ENCODE data around the gene UBTF.

The UBTF gene

DNA sequence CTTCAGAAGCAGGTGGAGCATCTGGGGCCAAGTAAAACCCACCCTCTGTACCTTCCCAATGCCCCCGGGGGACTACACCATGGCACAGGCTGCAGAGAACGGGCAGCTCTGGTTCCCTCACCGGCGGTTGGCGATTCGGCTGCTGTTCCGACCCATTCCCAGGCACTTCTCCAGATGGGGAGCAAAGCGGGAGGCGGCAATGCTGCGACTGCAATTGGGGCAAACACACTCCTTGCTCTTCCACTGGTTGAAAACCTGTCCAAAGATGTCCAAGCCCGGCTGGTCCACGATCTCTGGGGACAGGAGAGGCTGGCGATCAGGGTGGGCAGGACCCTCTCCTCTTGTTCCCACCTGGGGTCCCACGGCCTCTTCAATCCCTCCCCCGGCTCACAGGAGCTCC, 22.4 kb downstream of the UBTF start:
- DNase-seq: no peak

DNA sequence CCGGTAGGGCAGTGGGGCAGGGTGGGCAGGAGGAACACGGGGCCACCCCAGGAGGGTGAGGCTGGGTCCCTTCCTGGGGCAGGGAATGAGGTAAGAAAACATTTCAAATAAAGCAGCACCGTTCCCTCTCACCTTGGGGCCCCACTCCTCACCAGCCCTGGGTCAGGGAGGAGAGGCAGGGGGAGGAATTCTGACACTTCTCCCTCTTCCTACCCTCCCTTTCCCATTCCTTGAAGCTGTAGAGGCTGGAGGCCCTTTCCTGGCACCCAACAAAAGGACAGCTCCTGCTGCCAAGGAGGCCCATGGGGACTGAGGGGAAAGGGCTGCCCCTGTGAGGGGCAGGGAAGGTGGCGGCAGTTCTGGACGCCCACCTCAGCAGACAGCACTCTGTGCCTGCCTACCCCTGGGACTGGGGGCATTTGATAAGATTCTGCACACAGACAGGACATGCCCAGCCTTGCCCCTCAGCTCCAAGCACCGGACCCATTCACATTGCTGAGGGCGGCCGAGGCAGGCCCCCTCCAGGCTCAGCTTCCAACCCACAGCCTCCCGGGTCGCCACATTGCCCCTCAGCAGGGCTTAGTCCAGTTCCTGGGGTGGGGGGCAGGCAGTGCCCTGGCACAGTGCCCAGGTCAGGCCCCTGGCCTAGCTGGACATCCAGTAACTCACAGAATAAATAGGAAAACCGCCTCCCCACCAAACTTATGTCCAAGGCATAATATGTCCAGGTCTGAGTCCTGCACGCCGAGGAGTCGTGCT, 26.0 kb downstream of the UBTF start:
- no peak for DNase-seq

DNA sequence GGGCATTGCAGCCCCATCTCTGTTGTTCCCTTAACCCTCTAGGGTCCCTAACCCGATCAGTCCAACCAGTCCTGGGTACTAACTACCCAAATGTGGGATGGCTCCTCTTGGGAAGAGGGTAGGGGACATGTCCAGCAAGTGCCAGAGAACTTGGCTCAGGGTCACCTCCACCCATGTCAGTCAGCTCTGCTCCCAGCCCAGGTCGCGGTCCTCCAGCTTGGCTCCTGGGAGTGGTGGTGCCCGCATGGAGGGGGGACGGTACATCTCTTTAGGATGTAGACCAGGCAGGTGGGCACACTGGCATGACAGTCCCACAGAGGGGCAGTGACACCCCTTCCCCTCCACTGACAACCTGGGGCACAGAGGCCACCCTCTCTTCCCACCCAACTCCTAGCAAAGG, 26.7 kb downstream of the UBTF start:
- DNase-seq: no peak

DNA sequence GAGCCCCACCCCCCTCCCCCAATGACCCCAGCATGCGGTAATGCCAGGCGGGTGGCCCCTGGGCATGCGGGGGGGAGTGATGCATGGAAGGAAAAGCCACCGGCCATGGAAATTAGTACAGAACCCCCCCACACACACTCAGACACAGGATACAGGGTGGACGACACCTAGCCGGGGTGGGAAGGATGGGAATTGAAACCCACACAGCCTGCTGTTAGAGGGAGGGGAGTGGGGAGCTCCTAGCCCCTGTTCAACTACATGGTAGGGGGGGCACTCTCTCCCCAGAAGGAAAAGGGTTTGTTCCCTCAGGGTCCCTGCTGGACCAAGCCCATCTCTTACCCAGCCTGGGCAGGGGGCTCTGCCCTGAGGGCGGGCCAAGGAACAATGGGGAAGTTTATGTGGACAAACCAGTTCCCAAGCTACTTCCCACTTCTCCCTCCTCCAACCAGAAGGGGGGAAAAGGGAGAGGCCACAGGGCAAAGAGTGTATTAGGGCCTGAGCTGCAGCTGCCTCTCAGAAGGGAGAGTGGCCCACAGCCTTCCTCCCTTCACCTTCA, 27.5 kb downstream of the UBTF start:
- DNase-seq: no peak

DNA sequence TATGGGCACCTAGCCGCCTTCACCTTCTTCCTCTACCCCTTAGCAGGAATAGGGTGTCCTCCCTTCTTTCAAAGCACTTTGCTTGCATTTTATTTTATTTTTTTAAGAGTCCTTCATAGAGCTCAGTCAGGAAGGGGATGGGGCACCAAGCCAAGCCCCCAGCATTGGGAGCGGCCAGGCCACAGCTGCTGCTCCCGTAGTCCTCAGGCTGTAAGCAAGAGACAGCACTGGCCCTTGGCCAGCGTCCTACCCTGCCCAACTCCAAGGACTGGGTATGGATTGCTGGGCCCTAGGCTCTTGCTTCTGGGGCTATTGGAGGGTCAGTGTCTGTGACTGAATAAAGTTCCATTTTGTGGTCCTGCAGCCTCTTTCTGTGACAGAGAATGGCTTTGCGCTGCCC, 28.1 kb downstream of the UBTF start:
- DNase-seq: no peak

DNA sequence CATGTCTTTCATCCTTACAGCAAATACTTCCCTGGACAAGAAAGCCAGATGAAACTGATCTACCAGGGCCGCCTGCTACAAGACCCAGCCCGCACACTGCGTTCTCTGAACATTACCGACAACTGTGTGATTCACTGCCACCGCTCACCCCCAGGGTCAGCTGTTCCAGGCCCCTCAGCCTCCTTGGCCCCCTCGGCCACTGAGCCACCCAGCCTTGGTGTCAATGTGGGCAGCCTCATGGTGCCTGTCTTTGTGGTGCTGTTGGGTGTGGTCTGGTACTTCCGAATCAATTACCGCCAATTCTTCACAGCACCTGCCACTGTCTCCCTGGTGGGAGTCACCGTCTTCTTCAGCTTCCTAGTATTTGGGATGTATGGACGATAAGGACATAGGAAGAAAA, 29.0 kb downstream of the UBTF start:
- no peak for DNase-seq

DNA sequence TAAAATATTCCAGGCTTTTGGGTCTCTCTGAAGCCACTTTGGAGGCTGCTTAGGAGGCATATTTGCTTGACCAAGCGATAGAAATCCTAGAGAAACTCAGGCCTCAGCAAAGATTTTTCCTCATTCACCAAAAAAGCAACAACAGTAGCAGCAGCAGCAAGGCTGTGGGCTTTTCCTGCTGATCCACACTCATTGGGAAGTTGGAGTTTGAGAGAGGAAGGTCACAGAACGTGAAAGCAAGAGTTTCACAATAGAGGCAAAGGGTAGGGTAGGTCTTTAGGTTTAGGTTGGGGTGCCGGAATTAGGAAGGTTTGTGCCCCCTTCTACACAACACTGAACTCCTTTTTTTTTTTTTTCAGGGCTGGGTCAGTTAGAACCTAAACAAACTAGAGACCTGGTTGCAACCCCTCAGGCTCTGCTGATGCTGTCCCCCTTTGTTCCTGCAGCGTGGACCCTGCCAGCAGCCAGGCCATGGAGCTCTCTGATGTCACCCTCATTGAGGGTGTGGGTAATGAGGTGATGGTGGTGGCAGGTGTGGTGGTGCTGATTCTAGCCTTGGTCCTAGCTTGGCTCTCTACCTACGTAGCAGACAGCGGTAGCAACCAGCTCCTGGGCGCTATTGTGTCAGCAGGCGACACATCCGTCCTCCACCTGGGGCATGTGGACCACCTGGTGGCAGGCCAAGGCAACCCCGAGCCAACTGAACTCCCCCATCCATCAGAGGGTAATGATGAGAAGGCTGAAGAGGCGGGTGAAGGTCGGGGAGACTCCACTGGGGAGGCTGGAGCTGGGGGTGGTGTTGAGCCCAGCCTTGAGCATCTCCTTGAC, 30.7 kb downstream of the UBTF start:
- DNase-seq: no peak

DNA sequence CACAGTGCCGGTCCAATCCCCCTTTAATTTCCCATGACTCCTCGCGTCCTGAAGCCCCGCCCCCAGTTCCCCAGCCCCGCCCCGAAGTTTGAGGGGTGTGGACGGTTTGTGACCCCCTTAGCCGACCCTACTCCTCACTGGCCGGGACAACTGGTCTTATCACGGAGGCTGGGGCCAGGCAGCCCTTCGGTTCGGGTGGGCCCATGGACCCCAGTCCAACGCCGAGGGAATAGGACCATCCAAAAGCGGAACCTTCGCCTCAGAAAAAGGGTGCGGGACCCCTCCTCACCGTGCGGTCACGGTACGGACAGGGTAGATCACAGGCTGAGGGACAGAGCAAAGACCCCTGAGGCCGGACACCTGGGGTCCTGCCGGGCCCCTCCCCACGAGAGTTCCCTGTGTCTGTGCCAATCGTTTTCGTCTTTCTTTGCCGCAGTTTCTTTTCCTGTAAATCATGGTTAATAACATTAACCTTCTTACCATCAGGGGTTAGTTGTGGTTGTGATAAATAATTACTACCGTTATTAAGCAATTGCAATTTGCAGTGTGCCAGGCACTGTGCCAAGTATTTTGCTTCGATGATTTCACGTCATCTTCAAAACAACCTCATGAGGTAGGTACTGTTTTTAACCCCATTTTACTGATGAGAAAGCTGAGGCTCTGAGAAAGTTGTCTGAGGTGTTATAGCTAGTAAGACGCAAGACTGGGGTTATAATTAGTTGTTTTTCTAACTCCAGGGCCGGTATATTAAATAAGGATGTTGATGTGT, 32.2 kb downstream of the UBTF start:
- DNase-seq: peak in 3 of 5 donors; percentile 23 to 38 (median 31)

DNA sequence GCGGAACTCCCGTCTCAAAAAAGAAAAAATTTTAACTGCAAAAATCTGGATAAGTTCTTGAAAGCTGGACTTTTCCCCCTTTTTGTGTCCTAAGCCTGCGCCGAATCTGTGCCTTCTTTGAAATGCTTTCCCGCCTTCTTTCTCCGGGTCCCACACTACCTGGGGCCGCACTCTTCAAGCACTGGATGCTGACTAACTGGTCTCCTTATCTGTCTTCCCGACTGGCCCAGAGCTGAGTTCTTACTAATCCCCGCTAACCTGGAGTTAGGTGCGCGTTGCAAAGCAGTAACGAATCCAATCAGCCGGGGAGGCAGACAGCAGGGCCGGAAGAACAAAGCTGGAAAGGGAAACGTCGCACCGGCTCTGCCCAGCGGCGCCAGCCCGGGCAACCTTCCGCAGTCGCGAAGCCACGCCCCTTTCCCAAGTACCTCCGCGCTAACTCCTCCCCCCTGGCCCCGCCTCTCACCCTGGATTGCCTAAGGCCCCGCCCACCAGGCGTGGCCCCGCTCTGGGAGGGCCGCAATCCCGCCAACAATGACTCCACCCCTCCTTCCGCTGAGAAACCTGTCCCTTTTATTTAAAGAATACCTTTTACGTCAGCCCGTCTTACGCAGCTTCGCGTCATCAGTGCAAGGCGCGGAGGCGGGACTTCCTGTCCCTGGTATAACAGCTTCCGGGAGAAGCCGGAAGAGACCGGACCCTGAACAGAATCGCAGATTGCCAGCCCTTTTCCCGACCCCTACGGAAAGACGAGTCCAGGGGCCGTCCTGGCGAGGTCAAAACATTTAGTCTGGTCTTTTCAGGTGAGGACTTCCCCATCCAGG, 33.0 kb downstream of the UBTF start, which contains the start of gene TMUB2:
TMUB2 (plus strand) TSS at position 666 of the 824 bp plus-strand sequence. CDS start 737 bp downstream, outside the sequence.
- DNase-seq: peak; percentile 99 to 100 (median 99)

DNA sequence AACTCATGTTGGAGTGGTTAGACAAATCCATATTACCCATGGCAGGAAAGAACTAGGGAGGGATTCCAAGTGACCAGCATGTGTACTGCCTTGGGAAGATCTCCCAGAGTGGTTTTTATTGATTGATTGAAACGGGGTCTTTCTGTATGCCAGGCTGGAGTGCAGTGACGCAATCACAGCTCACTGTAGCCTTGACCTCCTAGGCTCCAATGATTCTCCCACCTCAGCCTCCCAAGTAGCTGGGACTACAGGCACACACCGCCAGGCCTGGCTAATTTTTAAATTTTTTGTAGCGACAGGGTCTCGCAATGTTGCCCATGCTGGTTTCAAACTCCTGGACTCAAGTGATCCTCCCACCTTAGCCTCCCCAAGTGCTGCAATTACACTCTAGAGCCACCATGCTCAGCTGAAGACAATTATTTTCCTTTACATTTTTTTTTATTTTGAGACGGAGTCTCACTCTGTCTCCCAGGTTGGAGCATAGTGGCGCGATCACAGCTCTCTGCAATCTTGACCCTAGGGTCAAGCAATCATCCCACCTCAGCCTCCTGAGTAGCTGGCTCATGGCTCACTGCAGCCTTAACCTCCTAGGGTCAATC, 35.2 kb downstream of the UBTF start:
- no peak for DNase-seq

DNA sequence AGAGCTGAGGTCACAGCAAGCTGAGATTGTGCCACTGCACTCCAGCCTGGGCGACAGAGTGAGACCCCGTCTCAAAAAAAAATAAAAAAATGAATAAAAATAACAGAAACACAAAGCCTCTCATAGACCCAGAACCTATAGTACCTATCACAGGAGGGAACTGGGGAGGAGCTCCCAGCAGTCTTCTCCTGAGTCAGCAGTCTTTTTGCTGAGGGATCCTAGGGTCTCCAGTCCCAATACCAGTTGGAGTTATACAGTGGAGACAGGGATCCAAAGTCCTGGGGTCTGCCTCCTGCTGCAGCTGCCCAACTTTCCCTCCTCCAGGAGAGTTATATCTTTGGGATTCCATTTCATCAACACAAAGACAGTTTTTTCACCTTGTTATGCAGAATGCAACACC, 36.5 kb downstream of the UBTF start:
- no peak for DNase-seq

DNA sequence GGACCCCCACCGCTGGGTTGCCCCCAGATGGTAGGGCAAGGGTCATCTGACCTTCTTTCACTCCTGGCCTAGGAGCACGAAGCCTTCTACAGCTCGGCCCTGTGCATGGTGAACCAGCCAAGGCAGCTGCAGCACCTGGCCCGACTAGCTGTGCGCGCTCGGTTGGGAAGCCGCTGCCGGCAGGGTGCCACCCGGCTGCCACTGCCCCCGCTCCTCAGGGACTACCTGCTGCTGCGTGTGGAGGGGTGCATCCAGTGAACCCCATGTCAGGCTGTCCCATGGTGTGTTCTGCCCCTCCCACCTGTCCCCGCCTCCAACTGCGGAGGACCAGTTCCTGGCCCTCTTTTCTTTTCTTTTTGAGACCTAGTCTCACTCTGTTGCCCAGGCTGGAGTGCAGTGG, 41.3 kb downstream of the UBTF start:
- no peak for DNase-seq

DNA sequence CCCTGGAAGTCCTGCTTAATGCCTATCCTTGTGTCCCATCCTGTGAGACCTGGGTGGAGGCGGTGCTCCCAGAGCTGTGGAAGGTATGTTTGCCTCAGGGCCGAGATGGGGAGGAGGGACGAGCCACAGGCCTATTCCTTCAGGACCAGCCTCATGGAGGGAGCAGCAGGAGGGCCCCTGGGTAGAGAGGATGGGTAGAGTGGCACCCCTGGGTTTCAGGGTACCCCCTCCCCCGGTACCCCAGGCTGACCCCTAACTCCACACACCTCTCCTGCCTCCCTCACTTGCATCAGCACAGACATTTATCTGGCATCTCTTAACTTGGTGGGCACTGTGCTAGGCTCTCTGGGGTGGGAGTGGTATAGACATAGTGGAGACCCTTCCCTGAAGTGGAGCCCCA, 41.8 kb downstream of the UBTF start:
- no peak for DNase-seq

DNA sequence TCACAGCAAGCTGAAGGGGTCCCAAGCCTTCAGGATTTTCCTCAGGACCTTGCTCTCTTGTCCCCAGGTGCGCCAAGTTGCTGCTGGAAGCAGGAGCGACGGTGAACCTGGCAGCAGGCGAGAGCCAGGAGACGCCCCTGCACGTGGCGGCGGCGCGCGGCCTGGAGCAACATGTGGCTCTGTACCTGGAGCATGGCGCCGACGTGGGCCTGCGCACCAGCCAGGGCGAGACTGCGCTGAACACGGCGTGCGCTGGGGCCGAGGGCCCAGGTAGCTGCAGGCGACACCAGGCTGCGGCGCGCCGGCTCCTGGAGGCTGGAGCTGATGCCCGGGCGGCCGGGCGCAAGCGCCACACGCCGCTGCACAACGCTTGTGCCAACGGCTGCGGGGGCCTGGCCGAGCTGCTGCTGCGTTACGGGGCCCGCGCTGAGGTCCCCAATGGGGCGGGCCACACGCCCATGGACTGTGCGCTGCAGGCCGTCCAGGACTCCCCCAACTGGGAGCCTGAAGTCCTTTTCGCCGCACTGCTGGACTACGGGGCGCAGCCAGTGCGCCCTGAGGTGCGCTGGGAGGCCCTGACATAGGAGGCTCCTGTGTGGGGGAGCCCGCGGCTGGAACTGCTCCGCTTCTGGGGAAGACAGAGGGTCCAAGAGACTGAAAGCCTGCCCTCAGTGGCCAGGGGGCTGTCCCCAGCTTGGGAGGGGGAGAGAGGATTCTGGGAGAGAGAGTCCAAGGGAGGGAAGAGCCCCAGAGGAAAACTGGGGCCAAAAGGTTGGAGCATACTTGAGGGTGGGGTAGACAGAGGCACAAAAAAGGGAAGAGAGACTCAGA, 42.6 kb downstream of the UBTF start:
- no peak for DNase-seq

DNA sequence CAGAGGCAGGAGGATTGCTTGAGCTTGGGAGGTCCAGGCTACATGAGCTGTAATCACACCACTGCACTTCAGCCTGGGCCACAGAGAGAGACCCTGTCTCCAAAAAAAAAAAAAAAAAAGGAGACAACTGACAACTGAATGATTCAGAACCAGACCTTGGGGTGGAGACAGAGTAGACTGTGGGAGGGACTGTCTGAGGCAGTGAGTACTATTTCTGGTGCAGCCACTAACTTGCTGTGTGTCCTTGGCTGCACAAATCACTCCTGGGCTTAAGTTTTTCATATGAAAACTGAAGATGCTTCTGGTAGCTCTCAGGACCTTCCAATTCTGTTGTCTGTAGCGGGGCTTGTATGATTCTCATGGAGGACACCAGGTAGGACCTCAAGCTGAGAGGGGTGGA, 43.2 kb downstream of the UBTF start:
- DNase-seq: no peak

DNA sequence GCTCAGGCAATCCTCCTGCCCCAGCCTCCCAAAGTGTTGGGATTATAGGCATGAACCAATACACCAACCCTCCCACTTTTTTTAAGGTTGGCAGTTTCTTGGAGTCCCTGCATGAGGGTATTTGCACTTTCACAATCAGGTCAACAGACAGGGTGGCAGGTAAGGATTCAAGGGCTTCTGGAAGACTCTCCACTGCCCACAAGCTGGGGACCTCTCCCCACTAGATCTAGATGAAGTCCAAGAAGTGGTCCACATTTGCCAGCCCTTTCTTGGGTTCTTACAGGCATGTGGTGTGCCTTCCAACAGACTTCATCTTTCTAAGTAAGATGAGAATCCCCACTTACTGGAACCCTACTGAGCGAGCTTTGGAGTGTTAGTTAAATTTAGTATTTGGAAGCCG, 45.0 kb downstream of the UBTF start:
- no peak for DNase-seq

DNA sequence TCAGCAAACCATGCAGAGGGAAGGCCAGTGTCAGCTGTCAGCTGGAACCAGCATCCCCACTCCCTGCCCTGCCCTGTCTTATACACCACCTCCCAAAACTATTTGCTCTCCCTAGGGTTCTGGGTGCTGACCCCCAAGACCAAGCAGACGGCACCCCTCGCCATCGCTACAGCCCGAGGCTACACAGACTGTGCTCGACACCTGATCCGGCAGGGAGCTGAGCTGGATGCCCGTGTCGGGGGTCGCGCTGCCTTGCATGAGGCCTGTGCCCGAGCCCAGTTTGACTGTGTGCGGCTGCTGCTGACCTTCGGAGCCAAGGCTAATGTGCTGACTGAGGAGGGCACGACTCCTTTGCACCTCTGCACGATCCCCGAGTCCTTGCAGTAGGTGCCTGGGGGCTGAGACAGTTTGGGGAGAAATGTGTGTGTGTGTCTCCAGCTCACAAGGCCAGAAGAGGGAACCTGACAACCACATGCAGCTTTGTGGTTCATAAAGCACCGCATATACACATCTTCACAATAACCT, 47.5 kb downstream of the UBTF start:
- no peak for DNase-seq

DNA sequence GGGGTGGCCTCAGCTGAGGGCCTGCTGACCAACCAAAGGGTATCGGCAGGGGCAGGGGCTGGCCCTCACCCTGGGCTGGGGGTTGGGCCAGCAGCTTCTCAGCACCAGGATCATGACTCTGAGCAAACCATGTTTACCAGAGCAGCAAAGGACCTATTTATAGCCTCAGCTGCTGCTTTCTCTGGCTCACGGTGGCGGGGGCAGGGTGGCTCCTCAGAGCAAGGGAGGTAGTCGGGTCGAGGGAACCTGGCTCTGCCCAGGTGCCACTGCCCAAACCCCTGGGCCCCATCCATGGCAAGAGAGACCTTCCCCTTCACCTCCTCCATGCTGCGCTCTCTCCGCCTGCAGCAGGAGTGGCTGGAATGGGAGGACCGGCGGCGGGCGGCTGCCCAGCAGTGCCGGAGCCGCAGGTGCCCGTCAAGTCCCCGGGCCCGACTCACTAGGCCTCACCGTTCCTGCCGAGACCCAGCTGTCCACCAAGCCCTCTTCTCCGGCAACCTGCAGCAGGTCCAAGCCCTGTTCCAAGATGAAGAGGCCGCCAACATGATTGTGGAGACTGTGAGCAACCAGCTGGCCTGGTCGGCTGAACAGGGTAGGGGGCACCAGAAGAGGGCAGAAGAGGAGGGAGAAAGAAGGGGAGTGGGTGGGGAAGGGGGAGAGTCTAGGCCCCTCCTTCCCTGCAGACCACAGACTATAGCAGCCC, 48.8 kb downstream of the UBTF start, which contains the start of gene ASB16:
ASB16 (plus strand) TSS at position 206 of the 703 bp plus-strand sequence; CDS start at position 292, 86 bp downstream.
- no peak for DNase-seq

DNA sequence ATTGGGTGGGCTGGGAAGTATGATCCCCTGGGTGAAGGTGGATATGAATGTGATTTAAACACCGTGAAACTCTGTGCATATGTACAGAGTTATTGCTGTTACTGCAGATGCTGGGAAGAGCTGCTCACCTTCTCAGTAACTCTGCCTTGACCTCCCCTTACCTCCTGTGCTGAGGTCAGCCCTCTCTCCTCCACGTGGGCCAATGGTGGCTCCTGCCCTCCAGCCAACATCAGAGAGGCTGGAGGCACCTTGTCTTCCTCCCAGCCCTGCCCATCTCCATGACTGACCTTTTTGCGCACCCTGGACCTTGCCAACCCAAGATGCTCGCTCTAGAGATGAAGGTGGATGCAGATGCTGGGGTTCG, 49.4 kb downstream of the UBTF start:
- DNase-seq: no peak
